Measurements from ENCODE around the gene FOXP1. TPM values are rescaled to one million over a fixed set of nuclear protein-coding genes. Genes with fewer than 3 reads are reported as not detected.

Gene FOXP1
- total RNA-seq, 1 donor, result 195 TPM

DNA sequence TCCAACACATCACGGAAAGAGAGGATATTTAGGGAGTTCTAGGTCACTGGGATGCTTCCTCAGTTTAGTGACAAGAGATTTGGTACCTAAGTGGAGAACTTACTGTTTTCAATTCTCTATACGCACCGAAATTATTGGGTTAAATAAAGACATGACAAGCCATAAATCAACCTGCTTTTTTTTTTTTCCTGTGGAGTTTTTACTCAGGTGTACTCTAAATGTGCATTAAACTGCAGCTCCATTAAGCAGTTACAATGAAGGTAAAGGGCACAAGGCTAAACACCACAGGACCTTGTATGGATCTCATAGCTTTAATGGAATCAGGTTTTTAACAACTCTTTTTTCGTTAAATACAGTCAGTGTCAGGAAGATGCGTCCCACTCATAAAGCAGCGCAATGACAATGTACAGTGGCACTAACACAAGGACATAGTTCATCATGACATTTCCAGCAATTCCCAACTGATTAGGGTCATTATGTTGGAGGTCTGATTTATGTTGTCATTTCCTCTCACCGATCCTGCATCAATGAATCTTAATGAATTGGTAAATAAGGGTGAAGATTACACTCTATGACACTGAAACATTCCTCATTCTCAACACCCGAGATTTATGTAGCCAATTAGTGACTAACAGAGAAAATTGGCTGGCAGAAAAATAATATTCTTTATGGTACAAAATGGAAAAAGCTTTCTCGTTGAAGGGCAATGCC lies 355.2 kb downstream of the FOXP1 start:
- H3K27me3 ChIP-seq (ENCODE audit: insufficient read depth, low read length), result no peaks in the 10 kb centered on the region
- H4K20me1 ChIP-seq (ENCODE audit: insufficient read depth, low read length), result no peaks in the 10 kb centered on the region
- DNase-seq (ENCODE audit: insufficient read length, low spot score, missing footprints), result no peak
- H3K4me2 ChIP-seq (ENCODE audit: insufficient read depth, low read length), result no peak overlapping the region
- no peak overlapping the region for H2AFZ ChIP-seq (ENCODE audit: low read length)
- H3K4me1 ChIP-seq (ENCODE audit: insufficient read depth, low read length), result peaks cover 25% of the 10 kb centered on the region
- H3K9me3 ChIP-seq (ENCODE audit: low read depth, low read length), result no peaks in the 10 kb centered on the region
- peak overlapping the region; percentile 5 for H3K27ac ChIP-seq (ENCODE audit: low read depth, low read length)
- H3K36me3 ChIP-seq (ENCODE audit: insufficient read depth, low read length), result no peaks in the 10 kb centered on the region
- H3K4me3 ChIP-seq (ENCODE audit: insufficient read depth, low read length), result no peak overlapping the region
- peaks cover 24% of the 10 kb centered on the region for H3K79me2 ChIP-seq (ENCODE audit: insufficient read depth, low read length)
- TF ChIP-seq, protein P1, sequence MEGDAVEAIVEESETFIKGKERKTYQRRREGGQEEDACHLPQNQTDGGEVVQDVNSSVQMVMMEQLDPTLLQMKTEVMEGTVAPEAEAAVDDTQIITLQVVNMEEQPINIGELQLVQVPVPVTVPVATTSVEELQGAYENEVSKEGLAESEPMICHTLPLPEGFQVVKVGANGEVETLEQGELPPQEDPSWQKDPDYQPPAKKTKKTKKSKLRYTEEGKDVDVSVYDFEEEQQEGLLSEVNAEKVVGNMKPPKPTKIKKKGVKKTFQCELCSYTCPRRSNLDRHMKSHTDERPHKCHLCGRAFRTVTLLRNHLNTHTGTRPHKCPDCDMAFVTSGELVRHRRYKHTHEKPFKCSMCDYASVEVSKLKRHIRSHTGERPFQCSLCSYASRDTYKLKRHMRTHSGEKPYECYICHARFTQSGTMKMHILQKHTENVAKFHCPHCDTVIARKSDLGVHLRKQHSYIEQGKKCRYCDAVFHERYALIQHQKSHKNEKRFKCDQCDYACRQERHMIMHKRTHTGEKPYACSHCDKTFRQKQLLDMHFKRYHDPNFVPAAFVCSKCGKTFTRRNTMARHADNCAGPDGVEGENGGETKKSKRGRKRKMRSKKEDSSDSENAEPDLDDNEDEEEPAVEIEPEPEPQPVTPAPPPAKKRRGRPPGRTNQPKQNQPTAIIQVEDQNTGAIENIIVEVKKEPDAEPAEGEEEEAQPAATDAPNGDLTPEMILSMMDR (IDR thresholded peaks at IDR 0.05; ENCODE audit: extremely low read depth, low read depth, low read length), result no peak

DNA sequence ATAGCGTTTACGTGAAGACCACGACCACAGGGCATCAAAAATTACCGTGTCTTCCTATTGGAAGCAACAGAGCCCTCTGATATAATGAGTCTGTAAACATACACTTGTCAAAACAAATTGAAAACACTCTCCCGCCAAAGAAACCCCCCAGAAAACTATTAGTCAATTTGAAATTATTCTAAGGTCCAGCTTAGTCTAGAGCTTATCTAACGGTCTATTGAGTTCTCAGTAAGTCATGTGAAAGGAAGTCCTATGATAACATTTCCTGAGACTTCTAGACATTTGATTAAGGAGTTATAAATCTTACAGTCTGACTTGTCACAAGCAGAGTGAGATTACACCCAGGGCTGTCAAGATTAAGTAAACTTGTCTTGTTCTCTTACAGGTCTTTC lies 356.3 kb downstream of the FOXP1 start:
- peak overlapping the region; percentile 94 for H3K27ac ChIP-seq (ENCODE audit: low read depth, low read length)
- H3K27me3 ChIP-seq (ENCODE audit: insufficient read depth, low read length), result no peaks in the 10 kb centered on the region
- H3K4me1 ChIP-seq (ENCODE audit: insufficient read depth, low read length), result peaks cover 25% of the 10 kb centered on the region
- H4K20me1 ChIP-seq (ENCODE audit: insufficient read depth, low read length), result no peaks in the 10 kb centered on the region
- DNase-seq (ENCODE audit: insufficient read length, low spot score, missing footprints), result no peak
- H3K79me2 ChIP-seq (ENCODE audit: insufficient read depth, low read length), result peaks cover 30% of the 10 kb centered on the region
- H2AFZ ChIP-seq (ENCODE audit: low read length), result peak overlapping the region; percentile 60
- TF ChIP-seq, protein P1 (IDR thresholded peaks at IDR 0.05; ENCODE audit: extremely low read depth, low read depth, low read length), result no peak
- H3K4me2 ChIP-seq (ENCODE audit: insufficient read depth, low read length), result peak overlapping the region; percentile 80
- H3K9me3 ChIP-seq (ENCODE audit: low read depth, low read length), result no peaks in the 10 kb centered on the region
- H3K4me3 ChIP-seq (ENCODE audit: insufficient read depth, low read length), result peak overlapping the region; percentile 47
- no peaks in the 10 kb centered on the region for H3K36me3 ChIP-seq (ENCODE audit: insufficient read depth, low read length)

GRCh38 chr3:71226565-71227269 lies 356.8 kb downstream of the FOXP1 start:
- peak overlapping the region; percentile 47 for H3K4me3 ChIP-seq (ENCODE audit: insufficient read depth, low read length)
- H2AFZ ChIP-seq (ENCODE audit: low read length), result peak overlapping the region; percentile 60
- peak overlapping the region; percentile 80 for H3K4me2 ChIP-seq (ENCODE audit: insufficient read depth, low read length)
- no peaks in the 10 kb centered on the region for H3K9me3 ChIP-seq (ENCODE audit: low read depth, low read length)
- H3K27me3 ChIP-seq (ENCODE audit: insufficient read depth, low read length), result no peaks in the 10 kb centered on the region
- H3K36me3 ChIP-seq (ENCODE audit: insufficient read depth, low read length), result no peaks in the 10 kb centered on the region
- peaks cover 25% of the 10 kb centered on the region for H3K4me1 ChIP-seq (ENCODE audit: insufficient read depth, low read length)
- no peaks in the 10 kb centered on the region for H4K20me1 ChIP-seq (ENCODE audit: insufficient read depth, low read length)
- peak overlapping the region; percentile 94 for H3K27ac ChIP-seq (ENCODE audit: low read depth, low read length)
- peak; percentile 82 for DNase-seq (ENCODE audit: insufficient read length, low spot score, missing footprints)
- peaks cover 31% of the 10 kb centered on the region for H3K79me2 ChIP-seq (ENCODE audit: insufficient read depth, low read length)
- TF ChIP-seq, protein P1 (IDR thresholded peaks at IDR 0.05; ENCODE audit: extremely low read depth, low read depth, low read length), result no peak

GRCh38 chr3:71225951-71226564 lies 357.5 kb downstream of the FOXP1 start:
- Histone ChIP-seq H3K4me3 (ENCODE audit: insufficient read depth, low read length) (peak overlapping the region; percentile 47), H3K27me3 (ENCODE audit: insufficient read depth, low read length) (no peaks in the 10 kb centered on the region), H3K9me3 (ENCODE audit: low read depth, low read length) (no peaks in the 10 kb centered on the region), H4K20me1 (ENCODE audit: insufficient read depth, low read length) (no peaks in the 10 kb centered on the region), H3K36me3 (ENCODE audit: insufficient read depth, low read length) (no peaks in the 10 kb centered on the region), H2AFZ (ENCODE audit: low read length) (peak overlapping the region; percentile 60), H3K27ac (ENCODE audit: low read depth, low read length) (peak overlapping the region; percentile 94), H3K79me2 (ENCODE audit: insufficient read depth, low read length) (peaks cover 35% of the 10 kb centered on the region), H3K4me1 (ENCODE audit: insufficient read depth, low read length) (peaks cover 25% of the 10 kb centered on the region), H3K4me2 (ENCODE audit: insufficient read depth, low read length) (peak overlapping the region; percentile 80)
- no peak for DNase-seq (ENCODE audit: insufficient read length, low spot score, missing footprints)
- TF ChIP-seq, protein P1 (IDR thresholded peaks at IDR 0.05; ENCODE audit: extremely low read depth, low read depth, low read length), result no peak
